ENCODE data around the gene CYFIP2. TPM values are rescaled to one million over a fixed set of nuclear protein-coding genes. Genes with fewer than 3 reads are reported as not detected.

The CYFIP2 gene
- total RNA-seq (100 to 1,000 TPM; 271 to 287 TPM), total RNA-seq (97.6 to 625 (median 367) reads per million in 172 experiments)
- polyA plus RNA-seq (2013, experiment 1 of 2): 243 TPM
- polyA plus RNA-seq (2013, experiment 2 of 2): 296 TPM

DNA sequence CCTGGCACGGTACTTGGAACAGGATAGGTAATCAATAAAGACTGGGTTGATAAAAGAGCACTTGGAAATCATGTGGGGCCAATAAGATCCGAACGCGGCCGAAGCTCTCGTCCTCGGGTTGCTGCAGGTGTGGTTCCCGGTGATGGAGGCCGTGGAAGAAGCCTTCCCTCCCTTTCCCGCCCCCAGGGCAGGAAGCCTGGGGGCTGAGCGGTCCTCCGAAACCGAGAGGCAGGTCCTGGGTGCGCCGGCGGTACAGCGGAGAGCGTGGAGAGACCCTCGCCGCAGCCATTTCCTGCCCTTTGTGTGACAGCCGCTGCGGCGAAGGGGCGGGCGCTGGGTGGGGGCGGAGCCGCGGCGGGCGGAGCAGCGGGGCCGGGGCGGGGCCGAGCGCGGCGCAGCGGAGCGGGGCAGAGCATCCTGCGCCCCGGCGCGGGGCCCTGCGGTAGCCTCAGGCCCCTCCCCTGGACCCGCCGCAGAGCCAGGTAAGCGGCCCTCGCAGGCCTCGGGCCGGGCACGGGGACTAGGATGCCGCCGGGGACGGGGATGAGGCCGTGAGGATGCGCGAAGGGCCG lies at the start of gene CYFIP2:
Gene CYFIP2, plus strand, starts transcription at position 410 of the 572 bp plus-strand sequence. CDS start 19,239 bp downstream, outside the sequence.
- TF ChIP-seq, protein P1, sequence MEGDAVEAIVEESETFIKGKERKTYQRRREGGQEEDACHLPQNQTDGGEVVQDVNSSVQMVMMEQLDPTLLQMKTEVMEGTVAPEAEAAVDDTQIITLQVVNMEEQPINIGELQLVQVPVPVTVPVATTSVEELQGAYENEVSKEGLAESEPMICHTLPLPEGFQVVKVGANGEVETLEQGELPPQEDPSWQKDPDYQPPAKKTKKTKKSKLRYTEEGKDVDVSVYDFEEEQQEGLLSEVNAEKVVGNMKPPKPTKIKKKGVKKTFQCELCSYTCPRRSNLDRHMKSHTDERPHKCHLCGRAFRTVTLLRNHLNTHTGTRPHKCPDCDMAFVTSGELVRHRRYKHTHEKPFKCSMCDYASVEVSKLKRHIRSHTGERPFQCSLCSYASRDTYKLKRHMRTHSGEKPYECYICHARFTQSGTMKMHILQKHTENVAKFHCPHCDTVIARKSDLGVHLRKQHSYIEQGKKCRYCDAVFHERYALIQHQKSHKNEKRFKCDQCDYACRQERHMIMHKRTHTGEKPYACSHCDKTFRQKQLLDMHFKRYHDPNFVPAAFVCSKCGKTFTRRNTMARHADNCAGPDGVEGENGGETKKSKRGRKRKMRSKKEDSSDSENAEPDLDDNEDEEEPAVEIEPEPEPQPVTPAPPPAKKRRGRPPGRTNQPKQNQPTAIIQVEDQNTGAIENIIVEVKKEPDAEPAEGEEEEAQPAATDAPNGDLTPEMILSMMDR (IDR thresholded peaks at IDR 0.05): no peak
- Histone ChIP-seq H3K4me1 (ENCODE audit: insufficient read depth, low read length) (peaks cover 63% of the 10 kb centered on the region), H3K27ac (ENCODE audit: low read depth in 1 of 2, low read length in 2 of 2) (peak within 1 kb of the TSS; percentile 77 to 94), H3K27me3 (ENCODE audit: control insufficient read depth in 1 of 2, insufficient read depth in 2 of 2, low read length in 2 of 2) (no peaks in the 10 kb centered on the region), H3K9me3 (ENCODE audit: control insufficient read depth in 1 of 2, insufficient read depth in 1 of 2, low read length in 2 of 2) (no peaks in the 10 kb centered on the region), H3K36me3 (ENCODE audit: insufficient read depth, low read length) (peaks cover 23% of the 10 kb centered on the region), H3K4me3 (ENCODE audit: low read length) (peak within 1 kb of the TSS; percentile 79)
- DNase-seq: peak; percentile 75 to 94 (median 84)
- POLR2A ChIA-PET: interaction anchor here (1.0 to 9.6 kb wide), 10 partner anchors 9 to 123 kb away, joined by 3 to 123 read pairs (median 8); partner anchors contain the start of gene MED7
- Mint-ChIP-seq H3K36me3 (ENCODE audit: low read depth) (peaks cover 45% of the 10 kb centered on the region), H3K4me1 (ENCODE audit: low read depth) (peaks cover 81% of the 10 kb centered on the region), H3K27ac (peak within 1 kb of the TSS; percentile 97), H3K4me3 (peak within 1 kb of the TSS; percentile 99), H3K9me3 (no peaks in the 10 kb centered on the region), H3K27me3 (no peaks in the 10 kb centered on the region)
- CTCF ChIA-PET: interaction anchor here (0.8 to 1.4 kb wide), 4 partner anchors 23 to 123 kb away, joined by 3 read pairs; partner anchors contain the start of gene MED7
- ATAC-seq (ENCODE audit: poor library complexity): peak; percentile 84
- intact Hi-C loops (cut with DNase I, micrococcal nuclease): loop anchor here (2.0 to 5.0 kb wide), 5 partner anchors 13 to 477 kb away; partner anchors contain the start of gene LSM11 (in 1 of the 2)

DNA sequence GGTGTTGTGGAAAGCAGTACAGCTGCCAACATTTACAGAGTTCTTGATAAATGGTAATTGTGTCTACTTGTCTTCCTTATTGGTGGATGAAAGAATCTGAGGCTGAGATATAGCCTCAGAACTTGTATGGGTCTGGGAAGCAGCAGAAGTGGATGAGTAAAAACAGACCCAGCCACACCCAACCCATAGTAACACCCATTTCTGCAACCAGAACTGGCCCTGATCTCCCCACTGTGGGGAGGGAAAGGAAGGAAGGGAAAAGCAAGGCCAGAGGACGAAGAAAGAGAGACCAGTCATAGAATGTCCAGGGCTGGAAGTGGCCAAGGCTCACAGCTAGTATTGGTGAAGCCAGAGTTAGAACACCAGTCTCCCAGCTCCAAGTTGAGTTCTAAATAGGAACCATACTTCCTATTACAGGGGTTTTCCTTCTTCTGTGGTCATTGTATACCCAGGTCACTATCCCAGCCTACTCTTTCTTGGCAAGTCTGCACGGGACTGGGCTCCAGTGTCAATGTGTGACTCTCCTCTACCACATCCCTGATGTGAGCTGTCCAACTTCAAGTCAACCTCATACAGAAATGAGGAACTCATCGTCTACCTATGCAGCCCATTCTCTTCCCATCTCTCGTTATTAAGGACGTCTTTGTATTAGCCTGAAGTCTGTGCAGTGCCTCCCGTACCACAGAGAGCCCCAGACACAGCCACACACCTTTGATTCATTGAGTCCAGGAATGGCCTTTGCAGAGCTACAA lies 49.4 kb upstream of the CYFIP2 start:
- H3K27me3 Mint-ChIP-seq: no peaks in the 10 kb centered on the region
- peak overlapping the region; percentile 80 for H3K27ac Mint-ChIP-seq
- no peaks in the 10 kb centered on the region for H3K9me3 Mint-ChIP-seq
- Histone ChIP-seq H3K27me3 (ENCODE audit: control insufficient read depth in 1 of 2, insufficient read depth in 2 of 2, low read length in 2 of 2) (no peaks in the 10 kb centered on the region), H3K4me3 (ENCODE audit: low read length) (no peak overlapping the region), H3K27ac (ENCODE audit: low read depth in 1 of 2, low read length in 2 of 2) (peak overlapping the region; percentile 75 to 81), H3K36me3 (ENCODE audit: insufficient read depth, low read length) (peaks cover 97% of the 10 kb centered on the region), H3K4me1 (ENCODE audit: insufficient read depth, low read length) (peaks cover 99% of the 10 kb centered on the region), H3K9me3 (ENCODE audit: control insufficient read depth in 1 of 2, insufficient read depth in 1 of 2, low read length in 2 of 2) (no peaks in the 10 kb centered on the region)
- H3K4me1 Mint-ChIP-seq (ENCODE audit: low read depth): peaks cover 96% of the 10 kb centered on the region
- TF ChIP-seq, protein P1 (IDR thresholded peaks at IDR 0.05): no peak
- ATAC-seq (ENCODE audit: poor library complexity) (no peak), DNase-seq (no peak)
- peak overlapping the region; percentile 68 for H3K4me3 Mint-ChIP-seq
- ChIA-PET CTCF (interaction anchor here (1.2 kb wide), 1 partner anchor 61 kb away, joined by 3 read pairs; no protein-coding TSS in a partner anchor), POLR2A (interaction anchor here (0.6 to 9.5 kb wide), 26 partner anchors 10 to 73 kb away, joined by 3 to 121 read pairs (median 4); partner anchors contain the start of genes ITK and MED7)
- intact Hi-C loops (cut with DNase I, micrococcal nuclease): loop anchor here in 1 of 2 experiments (2.0 kb wide), 1 partner anchor 14 kb away; no protein-coding TSS in a partner anchor
- peaks cover 98% of the 10 kb centered on the region for H3K36me3 Mint-ChIP-seq (ENCODE audit: low read depth)

DNA sequence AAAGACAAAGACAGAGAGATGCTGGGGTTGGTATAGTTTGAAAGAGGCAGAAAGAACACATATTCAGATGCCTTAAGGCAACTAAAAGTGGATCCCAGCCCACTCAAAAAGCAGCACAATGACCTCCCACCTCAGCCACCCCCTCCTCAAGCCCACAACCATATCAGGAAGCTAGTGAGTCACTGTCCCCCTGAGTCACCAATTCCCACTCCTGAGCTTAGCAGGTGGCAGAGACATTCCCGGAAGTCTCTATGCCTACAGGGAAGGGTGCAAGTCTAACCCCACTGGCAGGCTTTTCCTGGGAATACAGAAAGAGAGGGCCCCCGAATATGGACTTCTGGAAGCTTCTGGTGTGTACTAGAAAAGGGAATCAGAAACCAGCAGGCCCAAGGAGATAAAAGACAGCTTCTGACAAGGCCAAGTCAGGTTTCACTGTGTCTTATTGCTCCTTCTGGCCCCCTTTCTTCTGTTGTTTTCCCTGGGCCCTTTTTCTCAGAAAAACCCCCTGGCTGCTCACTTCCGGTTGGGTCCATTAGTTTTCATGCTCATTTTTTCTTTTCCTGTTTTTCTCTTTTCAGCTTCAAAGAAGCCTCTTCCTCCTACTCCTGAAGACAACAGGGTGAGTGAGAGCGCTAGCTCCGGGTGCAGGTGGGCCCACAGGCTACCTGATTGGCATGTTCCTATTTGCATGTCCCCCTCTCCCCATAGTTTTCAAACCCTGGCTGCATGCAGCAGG lies 48.5 kb upstream of the CYFIP2 start:
- TF ChIP-seq, protein P1 (IDR thresholded peaks at IDR 0.05): no peak
- no peaks in the 10 kb centered on the region for H3K9me3 Mint-ChIP-seq
- DNase-seq (peak in 7 of 14 experiments; percentile 19 to 67 (median 56)), ATAC-seq (ENCODE audit: poor library complexity) (no peak)
- Histone ChIP-seq H3K27ac (ENCODE audit: low read depth in 1 of 2, low read length in 2 of 2) (peak overlapping the region; percentile 75 to 81), H3K27me3 (ENCODE audit: control insufficient read depth in 1 of 2, insufficient read depth in 2 of 2, low read length in 2 of 2) (no peaks in the 10 kb centered on the region), H3K4me3 (ENCODE audit: low read length) (peak overlapping the region; percentile 9), H3K36me3 (ENCODE audit: insufficient read depth, low read length) (peaks cover 96% of the 10 kb centered on the region), H3K4me1 (ENCODE audit: insufficient read depth, low read length) (peaks cover 100% of the 10 kb centered on the region), H3K9me3 (ENCODE audit: control insufficient read depth in 1 of 2, insufficient read depth in 1 of 2, low read length in 2 of 2) (no peaks in the 10 kb centered on the region)
- CTCF ChIA-PET: interaction anchor here (1.2 kb wide), 1 partner anchor 62 kb away, joined by 3 read pairs; no protein-coding TSS in a partner anchor
- H3K4me1 Mint-ChIP-seq (ENCODE audit: low read depth): peaks cover 96% of the 10 kb centered on the region
- H3K4me3 Mint-ChIP-seq: peak overlapping the region; percentile 43
- intact Hi-C loops (cut with DNase I, micrococcal nuclease): loop anchor here in 1 of 2 experiments (2.0 kb wide), 1 partner anchor 15 kb away; no protein-coding TSS in a partner anchor
- H3K27me3 Mint-ChIP-seq: no peaks in the 10 kb centered on the region
- H3K27ac Mint-ChIP-seq: peak overlapping the region; percentile 80
- POLR2A ChIA-PET: interaction anchor here (0.6 to 9.5 kb wide), 28 partner anchors 9 to 89 kb away, joined by 3 to 121 read pairs (median 4); partner anchors contain the start of genes ITK and MED7
- H3K36me3 Mint-ChIP-seq (ENCODE audit: low read depth): peaks cover 98% of the 10 kb centered on the region

Data from CD4-positive, alpha-beta T cell (primary cell).